ENCODE results near the gene ITSN1.

Gene ITSN1

GRCh38 chr21:33691945-33692603 is 49.8 kb downstream of the ITSN1 start:
- no peak for DNase-seq (ENCODE audit: extremely low read depth, insufficient read length)
- Histone ChIP-seq H3K4me3 (replicated peaks; ENCODE audit: low read depth, low read length) (no peak overlapping the region), H3K36me3 (ENCODE audit: control insufficient read depth, insufficient read depth, low read length) (no peaks in the 10 kb centered on the region), H3K27me3 (replicated peaks; ENCODE audit: control insufficient read depth, insufficient read depth, low read length) (no peaks in the 10 kb centered on the region)
- TF ChIP-seq CTCF (IDR thresholded peaks at IDR 0.05; ENCODE audit: insufficient read depth, low read length, poor library complexity, severe bottlenecking), result no peak

- no peak overlapping the region for H3K4me3 ChIP-seq (replicated peaks; ENCODE audit: low read depth, low read length)
- DNase-seq (ENCODE audit: extremely low read depth, insufficient read length), result no peak
- no peaks in the 10 kb centered on the region for H3K36me3 ChIP-seq (ENCODE audit: control insufficient read depth, insufficient read depth, low read length)
- H3K27me3 ChIP-seq (replicated peaks; ENCODE audit: control insufficient read depth, insufficient read depth, low read length), result no peaks in the 10 kb centered on the region
- no peak for TF ChIP-seq CTCF (IDR thresholded peaks at IDR 0.05; ENCODE audit: insufficient read depth, low read length, poor library complexity, severe bottlenecking)
Measured at GRCh38 chr21:33695813-33696212, 53.5 kb downstream of the ITSN1 start.

- no peak for DNase-seq (ENCODE audit: extremely low read depth, insufficient read length)
- TF ChIP-seq CTCF (IDR thresholded peaks at IDR 0.05; ENCODE audit: insufficient read depth, low read length, poor library complexity, severe bottlenecking), result no peak
Measured at GRCh38 chr21:33696465-33696864, 54.2 kb downstream of the ITSN1 start.

DNA sequence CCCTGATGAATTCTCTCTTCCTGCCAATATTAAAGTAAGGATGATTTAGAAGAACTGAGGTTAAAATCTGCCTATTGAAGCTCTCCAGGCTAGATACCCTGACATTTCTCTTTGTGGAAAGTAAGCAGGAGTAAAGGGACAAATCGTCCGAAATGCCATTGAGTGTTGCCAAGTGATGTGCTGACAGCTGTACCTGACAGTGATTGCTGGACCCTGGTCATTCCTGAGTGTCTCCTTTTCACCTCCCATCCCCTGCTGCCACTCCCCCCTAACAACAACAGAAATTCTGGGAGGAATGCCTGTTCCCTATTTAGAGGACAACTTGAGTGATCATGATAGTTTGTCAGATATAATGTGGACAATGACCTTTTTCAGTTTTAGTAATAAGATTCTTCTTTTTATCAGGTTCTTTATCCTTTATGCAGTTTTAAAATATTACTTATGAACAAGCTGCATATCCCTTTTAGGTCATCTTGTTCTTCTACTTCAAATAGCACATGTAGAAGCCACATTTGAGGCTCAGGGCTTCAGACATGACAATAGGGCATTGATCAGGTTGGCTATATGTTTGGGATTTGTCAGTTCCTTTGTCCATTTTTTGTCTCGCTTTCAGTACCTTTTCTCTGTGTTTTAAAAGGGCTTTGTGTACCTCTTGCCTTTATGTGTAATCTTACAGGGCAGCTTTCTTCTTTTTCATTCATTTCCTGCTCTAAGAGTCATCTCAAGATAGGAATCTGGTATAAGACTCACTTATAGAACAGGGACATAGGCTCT is 56.0 kb downstream of the ITSN1 start:
- Histone ChIP-seq H3K27me3 (replicated peaks; ENCODE audit: control insufficient read depth, insufficient read depth, low read length) (no peaks in the 10 kb centered on the region), H3K36me3 (ENCODE audit: control insufficient read depth, insufficient read depth, low read length) (no peaks in the 10 kb centered on the region), H3K4me3 (replicated peaks; ENCODE audit: low read depth, low read length) (no peak overlapping the region)
- DNase-seq (ENCODE audit: extremely low read depth, insufficient read length), result no peak
- no peak for TF ChIP-seq CTCF (IDR thresholded peaks at IDR 0.05; ENCODE audit: insufficient read depth, low read length, poor library complexity, severe bottlenecking)

More at GRCh38 chr21:33696465-33696864, 54.2 kb downstream of the ITSN1 start:
- H3K27me3 ChIP-seq (replicated peaks; ENCODE audit: control insufficient read depth, insufficient read depth, low read length), result no peaks in the 10 kb centered on the region
- no peaks in the 10 kb centered on the region for H3K36me3 ChIP-seq (ENCODE audit: control insufficient read depth, insufficient read depth, low read length)
- no peak overlapping the region for H3K4me3 ChIP-seq (replicated peaks; ENCODE audit: low read depth, low read length)

DNA sequence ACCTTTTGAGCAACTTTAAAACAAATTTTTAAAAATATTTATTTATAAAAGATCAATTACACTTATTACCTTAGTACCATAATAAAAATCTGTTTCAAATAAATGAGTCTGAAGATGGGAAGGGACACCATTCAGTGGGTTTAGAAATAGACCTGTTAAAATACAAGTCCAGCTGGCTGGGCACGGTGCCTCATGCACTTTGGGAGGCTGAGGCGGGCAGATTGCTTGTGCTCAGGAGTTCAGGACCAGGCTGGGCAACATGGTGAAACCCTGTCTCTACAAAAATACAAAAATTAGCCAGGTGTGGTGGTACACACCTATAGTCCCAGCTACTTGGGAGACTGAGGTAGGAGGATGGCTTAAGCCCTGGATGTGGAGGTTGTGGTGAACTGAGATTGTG is 57.0 kb downstream of the ITSN1 start:
- Histone ChIP-seq H3K4me3 (replicated peaks; ENCODE audit: low read depth, low read length) (no peak overlapping the region), H3K36me3 (ENCODE audit: control insufficient read depth, insufficient read depth, low read length) (no peaks in the 10 kb centered on the region), H3K27me3 (replicated peaks; ENCODE audit: control insufficient read depth, insufficient read depth, low read length) (no peaks in the 10 kb centered on the region)
- no peak for TF ChIP-seq CTCF (IDR thresholded peaks at IDR 0.05; ENCODE audit: insufficient read depth, low read length, poor library complexity, severe bottlenecking)
- no peak for DNase-seq (ENCODE audit: extremely low read depth, insufficient read length)

Data from GM06990 (cell line).